GM18502 (cell line): Measurements from ENCODE around the gene RIC8B.
"Not testable (repeated sequence)": the region's sequence is repeated elsewhere in the genome, so short reads cannot be mapped to it uniquely, and the experiment has no call there.

Source experiments
- ATAC-seq: cut with Tn5 transposase; IDR thresholded peaks from one replicate; pipeline ENCODE4 v1.9.1; 2021; ENCODE audit warnings: mild to moderate bottlenecking; ENCODE audit not compliant: unreplicated experiment, poor library complexity

RIC8B gene

GRCh38 chr12:106896603-106897002 is 122.1 kb downstream of the RIC8B start:
- ATAC-seq = no peak

- ATAC-seq = no peak
These were observed 122.6 kb downstream of the RIC8B start for GRCh38 chr12:106897082-106897481.

GRCh38 chr12:106897981-106898901 is 123.8 kb downstream of the RIC8B start:
- no peak for ATAC-seq

GRCh38 chr12:106900554-106900953 is 126.1 kb downstream of the RIC8B start:
- no peak for ATAC-seq

GRCh38 chr12:106901276-106901675 is 126.8 kb downstream of the RIC8B start:
- no peak for ATAC-seq

- ATAC-seq = no peak
These were observed 127.6 kb downstream of the RIC8B start for GRCh38 chr12:106902053-106902452.

GRCh38 chr12:106903241-106903945 is 128.9 kb downstream of the RIC8B start:
- peak; percentile 69 for ATAC-seq

GRCh38 chr12:106906715-106907114 is 132.2 kb downstream of the RIC8B start:
- ATAC-seq = no peak

- no peak for ATAC-seq
These were observed 132.9 kb downstream of the RIC8B start for GRCh38 chr12:106907411-106907810.

GRCh38 chr12:106907846-106908245 is 133.4 kb downstream of the RIC8B start:
- ATAC-seq = no peak

GRCh38 chr12:106908561-106908960 is 134.1 kb downstream of the RIC8B start:
- ATAC-seq = no peak

GRCh38 chr12:106910202-106910601 is 135.7 kb downstream of the RIC8B start:
- peak; percentile 75 for ATAC-seq

- no peak for ATAC-seq
These were observed 137.1 kb downstream of the RIC8B start for GRCh38 chr12:106911581-106911980.

- ATAC-seq = no peak
These were observed 139.0 kb downstream of the RIC8B start for GRCh38 chr12:106913456-106913855.

- ATAC-seq = peak; percentile 71
These were observed 140.5 kb downstream of the RIC8B start for GRCh38 chr12:106914796-106915634.

- no peak for ATAC-seq
These were observed 141.1 kb downstream of the RIC8B start for GRCh38 chr12:106915635-106916026.

GRCh38 chr12:106917503-106917902 is 143.0 kb downstream of the RIC8B start:
- no peak for ATAC-seq

- no peak for ATAC-seq
These were observed 144.3 kb downstream of the RIC8B start for GRCh38 chr12:106918746-106919145.

GRCh38 chr12:106919910-106920544 is 145.5 kb downstream of the RIC8B start:
- ATAC-seq = no peak

- ATAC-seq = not testable (repeated sequence)
These were observed 147.5 kb downstream of the RIC8B start for GRCh38 chr12:106921976-106922375.
